HG03025 (cell line): Measurements from ENCODE around the gene HIP1R.

Source experiments
- ATAC-seq: cut with Tn5 transposase; IDR thresholded peaks from one replicate; pipeline ENCODE4 v1.9.1; 2021; ENCODE audit warnings: mild to moderate bottlenecking, moderate library complexity; ENCODE audit not compliant: unreplicated experiment, low FRiP score

HIP1R gene

DNA sequence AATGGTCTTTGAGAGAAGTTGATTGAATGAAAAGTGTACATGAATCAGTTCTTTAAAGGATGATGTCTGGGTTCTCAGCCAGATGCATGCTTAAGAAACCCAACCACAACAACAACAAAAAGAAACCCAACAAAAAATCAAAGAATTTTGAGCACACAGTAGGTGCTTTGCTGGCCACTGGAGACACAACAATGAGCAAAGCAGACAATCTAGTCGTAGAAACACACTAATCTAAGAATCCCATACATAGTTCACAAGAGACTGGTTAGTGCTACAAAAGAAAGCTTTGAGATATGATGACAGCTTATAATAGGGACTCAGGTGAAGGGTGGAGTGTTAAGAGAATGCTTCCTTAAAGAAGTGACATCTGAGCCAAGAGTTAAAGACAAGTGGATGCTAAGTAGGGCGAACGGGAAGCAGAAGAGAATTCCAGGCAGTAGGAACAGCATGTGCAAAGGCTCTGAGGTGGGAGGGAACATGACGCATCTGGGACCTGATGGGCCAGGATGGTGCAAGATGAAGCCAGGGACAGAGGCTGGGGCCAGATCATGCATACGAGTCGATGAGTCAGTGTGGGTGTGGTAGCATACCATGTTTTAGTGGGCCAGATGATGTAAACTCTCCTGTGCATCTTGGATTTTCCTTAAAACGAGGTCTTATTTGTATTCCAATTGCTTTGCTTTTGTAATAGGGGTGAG is 4.6 kb upstream of the HIP1R start:
- no peak for ATAC-seq

- no peak for ATAC-seq
These were observed 945 bp upstream of the HIP1R start for GRCh38 chr12:122834104-122834920.

DNA sequence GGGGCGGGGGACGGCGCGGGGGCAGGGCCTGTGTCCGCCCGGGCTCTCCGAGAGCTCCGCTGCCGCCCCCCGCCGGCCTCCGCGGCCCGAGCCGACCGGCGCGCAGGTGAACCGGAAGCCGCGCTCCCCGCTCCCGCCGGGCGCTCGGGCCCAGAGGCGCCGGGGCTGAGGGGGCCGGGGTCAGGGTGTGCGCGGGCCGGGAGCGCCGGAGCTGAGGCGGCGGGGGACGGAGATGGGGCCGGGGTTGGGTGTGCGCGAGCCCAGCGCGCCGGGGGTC is 431 bp downstream of the HIP1R start:
- ATAC-seq = peak; percentile 57

DNA sequence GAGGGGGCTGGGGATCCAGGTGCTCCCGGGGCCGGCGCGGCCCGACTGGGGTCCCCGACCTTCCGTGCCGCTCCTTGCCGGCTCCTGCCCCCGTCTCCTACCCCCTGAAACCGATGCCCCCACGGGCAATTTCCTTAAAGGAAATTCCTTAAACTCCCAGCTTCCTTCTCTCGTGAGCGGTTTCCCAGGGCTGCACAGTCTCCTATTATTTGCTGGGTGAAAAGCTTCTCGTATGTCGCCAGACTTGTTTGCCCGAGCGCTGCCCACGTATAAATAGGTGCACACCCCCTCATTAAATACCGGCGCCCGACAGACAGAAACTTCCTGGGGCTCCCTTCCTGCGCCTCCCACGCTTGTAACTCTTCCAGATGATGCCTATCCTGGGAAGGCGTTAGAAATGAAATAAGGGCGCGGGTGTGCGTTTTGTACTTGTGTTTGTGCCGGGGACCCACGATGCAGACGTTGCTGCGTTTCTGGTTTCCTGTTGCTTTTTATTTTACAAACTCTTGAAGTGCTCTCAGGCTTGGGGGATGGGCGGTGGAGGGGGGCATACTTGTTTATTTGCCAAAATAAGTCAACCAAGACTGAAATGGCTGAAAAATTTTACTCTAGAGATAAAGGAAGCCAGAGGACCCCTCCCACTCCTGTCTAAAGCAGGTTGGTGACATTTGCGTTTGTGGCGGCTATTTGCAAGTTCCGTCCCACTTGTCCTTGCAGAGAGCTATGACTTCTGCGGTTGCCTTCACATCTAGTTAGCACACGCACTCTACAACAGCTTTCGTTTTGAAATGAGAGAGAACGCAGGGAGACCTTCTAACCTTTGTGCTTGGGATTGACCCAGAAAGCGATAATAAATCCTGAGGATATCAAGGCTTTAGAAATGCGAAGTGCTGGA is 1.0 kb downstream of the HIP1R start:
- ATAC-seq = no peak

DNA sequence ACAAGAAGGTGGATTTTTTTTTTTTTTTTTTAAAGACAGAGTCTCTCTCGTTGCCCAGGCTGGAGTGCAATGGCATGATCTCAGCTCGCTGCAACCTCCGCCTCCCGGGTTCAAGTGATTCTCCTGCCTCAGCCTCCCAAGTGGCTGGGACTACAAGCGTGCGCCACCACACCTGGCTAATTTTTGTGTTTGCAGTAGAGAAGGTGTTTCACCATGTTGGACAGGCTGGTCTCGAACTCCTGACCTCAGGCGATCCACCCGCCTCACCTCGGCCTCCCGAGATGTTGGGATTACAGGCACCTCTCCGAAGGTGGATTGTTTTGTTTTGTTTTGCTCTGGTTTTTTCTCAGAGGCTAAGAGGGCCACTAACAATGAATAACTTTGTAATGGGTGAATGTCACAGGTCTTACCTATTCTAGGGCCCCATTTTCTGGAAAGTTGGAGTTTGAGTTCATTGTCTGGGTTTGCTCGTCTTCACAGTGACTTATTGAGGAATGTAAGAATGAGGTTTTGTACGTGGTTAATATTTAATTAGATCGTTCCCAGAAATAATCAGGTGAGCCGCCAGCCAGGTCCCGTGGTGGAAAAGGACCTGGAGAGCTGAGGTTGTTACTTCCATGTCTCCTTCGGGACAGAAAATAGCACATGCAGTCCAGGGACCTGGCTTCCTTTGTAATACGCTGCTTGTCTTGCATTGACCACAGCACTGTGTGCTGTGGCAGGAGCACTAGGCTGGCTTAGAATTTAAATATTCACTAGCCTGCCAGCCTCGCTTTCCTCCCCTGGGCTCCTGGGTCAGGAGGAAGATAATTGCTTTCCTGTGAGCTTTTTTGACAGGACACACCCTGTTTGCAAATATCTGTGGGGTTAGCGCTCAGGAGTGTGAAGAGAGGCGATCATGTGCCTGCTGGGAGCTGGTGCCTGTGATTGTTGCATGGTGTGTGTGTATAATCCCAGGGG is 2.3 kb downstream of the HIP1R start:
- ATAC-seq = no peak

GRCh38 chr12:122838841-122839240 is 3.6 kb downstream of the HIP1R start:
- ATAC-seq = no peak

GRCh38 chr12:122839907-122840554 is 4.8 kb downstream of the HIP1R start:
- no peak for ATAC-seq

DNA sequence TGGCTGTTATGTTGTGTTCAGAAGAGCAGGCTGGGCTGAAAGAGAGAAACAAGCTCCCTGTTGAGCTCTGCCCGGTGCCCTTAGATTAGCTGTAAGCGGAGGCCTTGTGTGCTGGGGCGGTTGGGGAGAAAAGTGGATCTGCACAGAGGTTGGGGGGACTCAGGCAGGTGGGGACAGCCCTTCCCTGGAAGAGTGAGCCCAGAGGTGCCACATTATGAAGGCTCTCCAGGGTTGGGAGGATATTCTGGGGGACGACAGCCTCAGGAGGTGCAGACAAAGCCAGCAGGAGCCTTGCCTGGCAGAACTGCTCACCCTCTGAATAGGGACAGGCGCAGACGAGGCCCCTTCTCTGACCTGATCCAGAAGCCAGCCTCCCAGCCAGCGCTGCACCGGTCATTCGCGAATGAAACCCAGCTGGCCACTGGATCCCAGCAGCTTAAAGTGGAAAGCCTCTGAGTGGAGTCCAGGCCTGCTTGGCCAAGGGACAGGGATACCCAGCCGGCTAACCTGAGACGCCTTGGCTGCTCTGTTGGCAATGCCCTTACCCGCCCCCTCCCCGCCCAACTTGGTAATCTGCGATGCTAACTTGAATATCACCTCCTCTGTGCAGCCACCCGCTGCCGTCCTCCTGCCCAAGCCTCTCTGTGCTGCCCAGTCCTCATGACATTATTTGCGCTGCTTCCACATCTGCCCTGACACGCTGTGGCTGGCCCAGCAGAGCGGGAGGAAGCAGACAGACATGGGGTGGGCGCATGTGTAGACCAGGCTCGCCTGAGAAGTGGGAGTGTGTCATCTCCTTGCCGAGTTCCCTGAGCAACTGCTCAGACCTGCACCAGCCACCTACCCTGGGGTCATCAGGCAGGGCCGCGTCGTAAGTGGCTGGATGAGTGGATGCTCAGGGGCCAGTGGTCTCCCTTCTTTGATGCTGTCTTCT is 5.6 kb downstream of the HIP1R start:
- ATAC-seq = no peak

- no peak for ATAC-seq
These were observed 6.5 kb downstream of the HIP1R start for GRCh38 chr12:122841544-122842321.

- ATAC-seq = no peak
These were observed 7.5 kb downstream of the HIP1R start for GRCh38 chr12:122842505-122843405.

GRCh38 chr12:122843455-122843854 is 8.2 kb downstream of the HIP1R start:
- ATAC-seq = no peak

DNA sequence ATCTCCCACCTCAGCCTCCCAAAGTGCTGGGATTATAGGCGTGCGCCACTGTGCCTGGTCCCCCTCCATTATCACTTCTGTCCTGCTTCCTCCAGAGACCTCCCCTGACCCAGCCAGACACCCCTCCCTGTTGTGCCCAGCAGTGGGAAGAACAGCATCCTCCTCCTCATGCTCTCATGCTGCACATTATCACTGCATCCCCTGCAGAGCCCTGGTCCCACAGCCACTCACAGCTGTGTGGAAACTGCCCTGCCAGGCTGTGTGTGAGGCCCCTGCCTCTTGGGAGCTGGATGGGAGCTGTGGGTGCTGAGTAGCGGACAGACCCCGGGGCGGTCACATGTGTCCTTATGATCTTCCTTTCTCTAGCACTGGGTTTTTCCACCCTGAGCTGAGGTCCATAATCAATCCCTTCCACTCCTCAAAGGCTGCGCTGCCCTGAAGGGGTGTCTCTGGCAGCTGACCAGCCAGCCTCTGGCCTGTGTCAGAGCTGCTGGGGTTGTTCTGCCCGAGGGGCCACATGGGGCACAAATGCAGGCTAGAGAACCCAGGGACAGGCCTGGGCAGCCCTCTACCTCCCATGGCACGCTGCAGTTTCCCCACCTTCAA is 9.2 kb downstream of the HIP1R start:
- ATAC-seq = no peak

DNA sequence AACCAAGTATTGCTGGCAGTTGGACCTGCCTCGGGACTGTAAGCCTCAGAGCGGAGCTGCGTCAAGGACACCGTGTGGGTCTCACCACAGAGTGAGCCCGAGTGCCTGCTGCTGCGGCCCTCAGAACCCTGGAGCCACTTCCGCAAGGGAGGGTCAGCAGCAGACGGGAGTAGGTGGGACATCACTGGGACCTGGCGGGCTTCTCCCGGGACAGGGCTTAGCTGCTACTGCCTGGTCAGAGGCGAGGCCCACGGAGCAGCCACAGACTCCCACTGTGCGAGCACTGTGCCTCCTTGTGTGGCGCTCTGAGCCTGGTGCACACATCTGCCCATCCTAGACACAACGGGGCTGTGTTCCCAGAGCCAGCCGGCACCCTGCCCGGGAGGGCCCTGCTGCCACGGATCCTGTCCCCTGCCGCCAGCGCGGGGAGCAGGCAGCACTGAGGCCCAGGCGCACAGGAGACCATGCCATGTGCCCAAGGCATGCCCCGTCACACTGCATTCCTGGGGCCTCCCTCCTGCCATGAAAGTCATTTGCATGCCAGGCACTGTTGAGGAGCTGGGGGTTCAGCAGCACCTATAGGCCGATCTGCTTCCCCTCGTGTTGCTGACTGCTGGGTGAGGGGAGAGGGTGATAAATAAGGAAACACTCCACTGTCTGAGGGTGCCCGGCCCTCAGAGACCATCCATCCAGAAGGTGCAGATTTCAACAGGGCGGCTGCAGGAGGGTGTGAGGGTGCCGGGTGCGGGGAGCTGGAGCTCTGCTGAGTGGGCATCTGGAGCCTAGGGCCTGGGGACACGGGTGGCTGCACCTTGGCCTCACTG is 10.0 kb downstream of the HIP1R start:
- no peak for ATAC-seq

GRCh38 chr12:122845865-122846621 is 10.8 kb downstream of the HIP1R start:
- ATAC-seq = no peak
